CD14-positive monocyte (primary cell): ENCODE results near the gene SIMC1. TPM values are rescaled to one million over a fixed set of nuclear protein-coding genes. Genes with fewer than 3 reads are reported as not detected.

Experiments used
- DNase-seq, 3 donors: peaks; one replicate each; pipeline ENCODE4 v3.0.0-alpha.2; 2011 to 2022
- H2AFZ ChIP-seq: 2 replicates; pipeline ENCODE4 v1.6.0; 2012; ENCODE audit warnings: mild to moderate bottlenecking, low read depth, low read length, inconsistent platforms; ENCODE audit not compliant: insufficient read depth, poor library complexity, severe bottlenecking
- H3K27ac ChIP-seq, 2 donors: 1 replicate in 1 of 2; 2 replicates in 1 of 2; pipeline ENCODE4 v1.5.1; 2012 to 2013; ENCODE audit warnings: low read length in 2 of 2, control low read depth in 1 of 2, inconsistent platforms in 1 of 2, low read depth in 1 of 2, mild to moderate bottlenecking in 1 of 2
- H3K27me3 ChIP-seq, 2 donors: one replicate each; pipeline versions ENCODE4 v1.6.0 to v1.6.1; 2011 to 2013; ENCODE audit warnings: low read length in 2 of 2; ENCODE audit not compliant: control insufficient read depth in 2 of 2, insufficient read depth in 2 of 2
- H3K36me3 ChIP-seq, 2 donors: replicated peaks in 1 of 2; 1 replicate in 1 of 2; 2 replicates in 1 of 2; pipeline versions ENCODE4 v1.5.1 to v1.6.1; 2012 to 2013; ENCODE audit warnings: low read length in 2 of 2, control low read depth in 1 of 2, inconsistent platforms in 1 of 2, mild to moderate bottlenecking in 1 of 2; ENCODE audit not compliant: insufficient read depth in 2 of 2, control insufficient read depth in 1 of 2
- H3K4me1 ChIP-seq, 2 donors: 1 replicate in 1 of 2; 2 replicates in 1 of 2; pipeline versions ENCODE4 v1.5.1 to v1.6.1; 2012 to 2013; ENCODE audit warnings: low read length in 2 of 2, control low read depth in 1 of 2, inconsistent platforms in 1 of 2, mild to moderate bottlenecking in 1 of 2, moderate library complexity in 1 of 2; ENCODE audit not compliant: insufficient read depth in 2 of 2, control insufficient read depth in 1 of 2
- H3K4me2 ChIP-seq: replicated peaks from 2 replicates; pipeline ENCODE3; 2012; ENCODE audit warnings: low read length, moderate library complexity, mild to moderate bottlenecking; ENCODE audit not compliant: poor library complexity, severe bottlenecking; ENCODE audit errors: extremely low read depth
- H3K4me3 ChIP-seq, 3 experiments: fragments of 200-600 bp in 1 of 3; sonication (generic) in 1 of 3; replicated peaks in 1 of 3; 1 replicate in 2 of 3; 2 replicates in 1 of 3; pipeline ENCODE4 v1.5.1; 2011 to 2013; ENCODE audit warnings: low read length in 3 of 3, mild to moderate bottlenecking in 3 of 3, control low read depth in 2 of 3, low read depth in 2 of 3, inconsistent platforms in 1 of 3, moderate library complexity in 1 of 3
- H3K79me2 ChIP-seq: 2 replicates; pipeline ENCODE4 v1.6.0; 2012; ENCODE audit warnings: mild to moderate bottlenecking, control low read depth, inconsistent platforms, low read length, moderate library complexity; ENCODE audit not compliant: insufficient read depth
- H3K9ac ChIP-seq: 2 replicates; pipeline ENCODE4 v1.6.0; 2017; ENCODE audit warnings: low read length, mild to moderate bottlenecking; ENCODE audit not compliant: insufficient read depth, poor library complexity, severe bottlenecking
- H3K9me3 ChIP-seq, 2 donors: replicated peaks in 1 of 2; 1 replicate in 1 of 2; 2 replicates in 1 of 2; pipeline versions ENCODE4 v1.5.1 to v1.6.1; 2012 to 2013; ENCODE audit warnings: low read length in 2 of 2, control low read depth in 1 of 2; ENCODE audit not compliant: control insufficient read depth in 1 of 2, insufficient read depth in 1 of 2
- H4K20me1 ChIP-seq: 2 replicates; pipeline ENCODE4 v1.6.0; 2012; ENCODE audit warnings: mild to moderate bottlenecking, low read length, control low read depth, moderate library complexity; ENCODE audit not compliant: insufficient read depth
- H3K27ac Mint-ChIP-seq, 7 donors: one replicate each; pipeline ENCODE4 v1.8.0; 2020; ENCODE audit warnings: mild to moderate bottlenecking in 7 of 7, mixed read lengths in 7 of 7, moderate library complexity in 6 of 7, inconsistent platforms in 2 of 7
- H3K27me3 Mint-ChIP-seq, 3 donors: one replicate each; pipeline ENCODE4 v1.8.0; 2021 to 2022; ENCODE audit warnings: low read depth in 3 of 3, mild to moderate bottlenecking in 3 of 3, mixed read lengths in 3 of 3, moderate library complexity in 3 of 3, inconsistent platforms in 1 of 3
- H3K36me3 Mint-ChIP-seq, 2 donors: one replicate each; pipeline ENCODE4 v1.8.0; 2020; ENCODE audit warnings: mixed read lengths in 2 of 2, inconsistent platforms in 1 of 2, mild to moderate bottlenecking in 1 of 2
- H3K4me1 Mint-ChIP-seq: one replicate; pipeline ENCODE4 v1.8.0; 2020; ENCODE audit warnings: mild to moderate bottlenecking, mixed read lengths
- H3K4me3 Mint-ChIP-seq, 2 donors: one replicate each; pipeline ENCODE4 v1.8.0; 2020; ENCODE audit warnings: mild to moderate bottlenecking in 2 of 2, mixed read lengths in 2 of 2, moderate library complexity in 1 of 2
- H3K9me3 Mint-ChIP-seq, 7 donors: one replicate each; pipeline ENCODE4 v1.8.0; 2020 to 2022; ENCODE audit warnings: mixed read lengths in 7 of 7, mild to moderate bottlenecking in 6 of 7, moderate library complexity in 6 of 7, inconsistent platforms in 2 of 7
- WGBS: methylation state at CpG from one replicate; pipeline ENCODE4 v1.1.5; 2013; ENCODE audit warnings: missing lambda C conversion rate; ENCODE audit not compliant: insufficient coverage; 5-methylcytosine and 5-hydroxymethylcytosine counted together
- intact Hi-C, 2 donors: fragments of 100-400 bp; cut with micrococcal nuclease; formaldehyde crosslinking; loops; one replicate each; pipeline versions ENCODE4 v1.15.0 to v1.15.1; 2023
- polyA plus RNA-seq, 3 donors: library from polyadenylated mRNA; depleted of rRNA in 1 of 3; unstranded in 2 of 3; stranded (reverse) in 1 of 3; fragments of 300-500 nt in 2 of 3; fragments of >200 nt in 1 of 3; fragmentation: Illumina TruSeq in 2 of 3; gene quantifications; 1 replicate in 2 of 3; 2 replicates in 1 of 3; pipeline ENCODE4 v1.2.3, GENCODE V29; 2012 to 2021
- small RNA-seq: library from RNA; depleted of rRNA; stranded (forward); fragments of <200 nt; gene quantifications from one replicate; pipeline ENCODE3, GENCODE V24; 2012; ENCODE audit warnings: low read depth; ENCODE audit not compliant: insufficient read length
- TF ChIP-seq, protein P1 (sequence below): fragments of 200-600 bp; IDR thresholded peaks from one replicate; pipeline ENCODE4 v1.8.0; 2022; ENCODE audit warnings: antibody characterized with exemption, mild to moderate bottlenecking

The SIMC1 gene
- polyA plus RNA-seq, 3 donors = 2.3 to 8.4 (median 3.7) TPM

DNA sequence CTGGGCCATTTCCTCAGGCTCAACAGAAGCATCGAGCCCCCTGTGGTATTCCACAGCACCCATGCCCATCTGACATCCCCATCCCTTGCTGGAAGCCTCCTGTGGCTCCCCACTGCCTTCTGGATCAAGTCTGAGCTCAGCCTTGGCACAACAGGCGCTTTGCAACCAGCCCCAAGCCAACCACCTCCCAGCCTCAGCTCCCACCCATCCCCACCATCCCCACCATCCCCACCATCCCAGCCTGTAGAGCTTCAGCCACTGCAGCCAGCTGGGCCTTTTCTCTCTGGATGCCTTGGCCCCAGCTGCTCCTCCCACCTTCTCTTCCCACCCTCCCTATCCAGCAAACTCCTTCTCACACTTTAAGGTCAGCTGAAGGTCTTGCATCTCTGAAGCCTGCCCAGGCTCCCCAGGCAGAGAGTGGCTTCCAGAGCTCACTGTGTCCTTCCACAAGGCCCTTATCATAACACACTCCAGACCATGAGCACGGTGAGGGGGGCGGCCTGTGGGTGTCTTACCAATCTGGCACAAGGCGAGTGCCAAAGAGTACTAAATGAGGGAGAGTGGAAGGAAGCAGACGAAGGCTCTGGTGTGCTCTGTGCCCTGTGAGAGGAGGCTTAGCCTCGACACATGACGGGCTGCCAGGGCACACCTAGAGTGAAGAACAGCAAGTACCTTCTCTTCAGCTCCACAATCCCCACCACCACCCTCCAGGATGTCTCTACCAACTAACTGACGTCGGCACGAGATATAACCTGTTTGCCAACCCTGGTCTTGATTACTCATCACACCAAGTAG is 156.9 kb downstream of the SIMC1 start:
- Mint-ChIP-seq H3K36me3 (peaks cover 43 to 80% of the 10 kb centered on the region in 2 donors), H3K4me1 (peaks cover 17% of the 10 kb centered on the region), H3K27me3 (peaks cover 0 to 4% (median 1%) of the 10 kb centered on the region in 3 donors), H3K4me3 (no peak overlapping the region), H3K27ac (peak overlapping the region in 3 of 7 donors; percentile 2 to 44 (median 42)), H3K9me3 (no peaks in the 10 kb centered on the region)
- H3K36me3 ChIP-seq = peaks cover 21 to 78% of the 10 kb centered on the region in 2 donors
- no peaks in the 10 kb centered on the region for H3K9me3 ChIP-seq
- TF ChIP-seq, protein P1, sequence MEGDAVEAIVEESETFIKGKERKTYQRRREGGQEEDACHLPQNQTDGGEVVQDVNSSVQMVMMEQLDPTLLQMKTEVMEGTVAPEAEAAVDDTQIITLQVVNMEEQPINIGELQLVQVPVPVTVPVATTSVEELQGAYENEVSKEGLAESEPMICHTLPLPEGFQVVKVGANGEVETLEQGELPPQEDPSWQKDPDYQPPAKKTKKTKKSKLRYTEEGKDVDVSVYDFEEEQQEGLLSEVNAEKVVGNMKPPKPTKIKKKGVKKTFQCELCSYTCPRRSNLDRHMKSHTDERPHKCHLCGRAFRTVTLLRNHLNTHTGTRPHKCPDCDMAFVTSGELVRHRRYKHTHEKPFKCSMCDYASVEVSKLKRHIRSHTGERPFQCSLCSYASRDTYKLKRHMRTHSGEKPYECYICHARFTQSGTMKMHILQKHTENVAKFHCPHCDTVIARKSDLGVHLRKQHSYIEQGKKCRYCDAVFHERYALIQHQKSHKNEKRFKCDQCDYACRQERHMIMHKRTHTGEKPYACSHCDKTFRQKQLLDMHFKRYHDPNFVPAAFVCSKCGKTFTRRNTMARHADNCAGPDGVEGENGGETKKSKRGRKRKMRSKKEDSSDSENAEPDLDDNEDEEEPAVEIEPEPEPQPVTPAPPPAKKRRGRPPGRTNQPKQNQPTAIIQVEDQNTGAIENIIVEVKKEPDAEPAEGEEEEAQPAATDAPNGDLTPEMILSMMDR = no peak
- peaks cover 7% of the 10 kb centered on the region for H3K79me2 ChIP-seq
- H3K27me3 ChIP-seq = no peaks in the 10 kb centered on the region
- H3K9ac ChIP-seq = no peak overlapping the region
- no peak overlapping the region for H2AFZ ChIP-seq
- no peak overlapping the region for H3K4me2 ChIP-seq
- 93% methylated on average over 3 of the region's 11 CpGs for WGBS
- DNase-seq = no peak
- peaks cover 16 to 17% of the 10 kb centered on the region in 2 donors for H3K4me1 ChIP-seq
- intact Hi-C loops = no loop called here
- no peaks in the 10 kb centered on the region for H4K20me1 ChIP-seq
- no peak overlapping the region for H3K4me3 ChIP-seq
- no peak overlapping the region for H3K27ac ChIP-seq

Small RNA genes within 50 kb of the gene (small RNA-seq; reads per million reads assigned to genes)
- not detected for gene MIR1271

Other genes with a start within 250 kb of the SIMC1 start
- gene KIAA1191, start 123.3 kb downstream of the SIMC1 start, polyA plus RNA-seq = 10 to 100 TPM; 32.3 to 36.4 (median 32.5) TPM
- under 1 TPM in 2 of 3 donors, not detected in 1; 0.04 to 0.93 TPM for gene ARL10, start 127.1 kb downstream of the SIMC1 start, polyA plus RNA-seq
- 10 to 100 TPM; 17.2 to 23.4 (median 17.6) TPM for gene NOP16, start 150.2 kb downstream of the SIMC1 start, polyA plus RNA-seq
- gene HIGD2A, start 150.3 kb downstream of the SIMC1 start, polyA plus RNA-seq = 100 to 1,000 TPM; 101 to 298 (median 260) TPM
- gene CLTB, start 178.1 kb downstream of the SIMC1 start, polyA plus RNA-seq = 10 to 100 TPM; 63.2 to 87.6 (median 75.2) TPM
- gene FAF2, start 210.0 kb downstream of the SIMC1 start, polyA plus RNA-seq = 10 to 100 TPM; 11.5 to 14.8 (median 12.2) TPM